Heart left ventricle (tissue), 16 donors: ENCODE measurements around the gene ASB2. TPM values are rescaled to one million over a fixed set of nuclear protein-coding genes. Genes with fewer than 3 reads are reported as not detected.

Source experiments
- ATAC-seq, 4 donors: fragments of 200-7000 bp; cut with Tn5 transposase; one replicate each; pipeline ENCODE4 v1.9.1; 2020 to 2022; ENCODE audit warnings: moderate library complexity in 4 of 4, mild to moderate bottlenecking in 3 of 4, moderate number of reproducible peaks in 1 of 4
- DNase-seq, 5 donors: peaks; one replicate each; pipeline ENCODE4 v3.0.0-alpha.2; 2020
- H3K27ac ChIP-seq, 12 donors: fragments of 200-600 bp; sonication (generic) in 4 of 12; one replicate each; pipeline versions ENCODE4 v1.5.0 to v1.8.0; 2016 to 2022; ENCODE audit warnings: mild to moderate bottlenecking in 2 of 12
- H3K27me3 ChIP-seq, 9 donors: fragments of 200-600 bp; sonication (generic) in 2 of 9; one replicate each; pipeline versions ENCODE4 v1.5.1 to v1.8.0; 2016 to 2022; ENCODE audit warnings: mild to moderate bottlenecking in 3 of 9
- H3K36me3 ChIP-seq, 9 donors: fragments of 200-600 bp; sonication (generic) in 2 of 9; one replicate each; pipeline versions ENCODE4 v1.5.0 to v1.8.0; 2018 to 2022; ENCODE audit warnings: mild to moderate bottlenecking in 2 of 9
- H3K4me1 ChIP-seq, 12 donors: fragments of 200-600 bp; sonication (generic) in 4 of 12; one replicate each; pipeline versions ENCODE4 v1.5.0 to v1.8.0; 2016 to 2022; ENCODE audit warnings: mild to moderate bottlenecking in 3 of 12
- H3K4me3 ChIP-seq, 12 donors: fragments of 200-600 bp; sonication (generic) in 4 of 12; one replicate each; pipeline versions ENCODE4 v1.5.0 to v1.8.0; 2017 to 2022; ENCODE audit warnings: mild to moderate bottlenecking in 9 of 12, moderate library complexity in 4 of 12
- H3K9me3 ChIP-seq, 12 donors: fragments of 200-600 bp; sonication (generic) in 4 of 12; one replicate each; pipeline versions ENCODE4 v1.5.0 to v1.8.0; 2016 to 2022; ENCODE audit warnings: mild to moderate bottlenecking in 1 of 12
- POLR2A ChIP-seq, 2 donors: fragments of 450-650 bp; IDR thresholded peaks; one replicate each; pipeline ENCODE4 v1.6.1; 2017; ENCODE audit warnings: antibody characterized with exemption in 2 of 2, mild to moderate bottlenecking in 2 of 2, moderate library complexity in 2 of 2
- WGBS, 4 donors: extraction: QIAGEN DNeasy Blood & Tissue Kit in 2 of 4; methylation state at CpG; one replicate each; pipeline versions ENCODE4 v1.1.5 to v1.1.7; 2013 to 2018; 5-methylcytosine and 5-hydroxymethylcytosine counted together
- intact Hi-C, 10 donors: fragments of 100-400 bp; cut with DNase I; formaldehyde crosslinking; loops; one replicate each; pipeline versions ENCODE4 v1.11.1 to v1.14.2; 2022
- microRNA-seq, 4 donors: library from miRNA; unstranded; fragments of <30 nt; microRNA quantifications; one replicate each; pipeline versions ENCODE4 to v1.2.0, GENCODE V29; 2017 to 2020
- polyA plus RNA-seq, 2 donors: library from polyadenylated mRNA; stranded (reverse); fragments of 200-250 nt; gene quantifications; one replicate each; pipeline ENCODE4 v1.2.3, GENCODE V29; 2013
- total RNA-seq, 9 donors: library from RNA; depleted of rRNA in 2 of 9; stranded (reverse); fragments of >200 nt in 2 of 9; fragmentation: NEBNext Ultra II Directional in 3 of 9; extraction: Animal tissue kit (Norgen Biotek cat#: 25700) in 3 of 9; gene quantifications; one replicate each; pipeline versions ENCODE4 v1.1.0 to v1.2.4, GENCODE V29; 2016 to 2023
- TF ChIP-seq, protein P1 (sequence below), 12 donors: fragments of 200-600 bp; sonication (generic) in 4 of 12; IDR thresholded peaks; one replicate each; pipeline versions ENCODE4 v1.5.0 to v1.8.0; 2018 to 2022; ENCODE audit warnings: antibody characterized with exemption in 12 of 12, mild to moderate bottlenecking in 5 of 12
- donor health status: ischemic (EF 13 %, LVEDD 7.1; RV severe dilation, severe dysfunction).
- donor health status: healthy with polysubstance abuse.
- donor health status: DM: no; HTN: yes; CAD: no.
- donor health status: DM: no; HTN: no; CAD: no.
- donor health status: ischemic (EF 25% LVEDD 6.9; RV normal size, moderate dysfunction).
- donor health status: ischemic (EF 25% LVEDD 5.7; RV mildly dilated, moderate dysfunction).
- donor health status: healthy.
- donor health status: DM: yes; HTN: yes; CAD: no.
- donor health status: ischemic (EF 35%, LVEDD 5.7; RV mildly dilated, moderate dysfunction).
- donor health status: nonischemic (EF 11% LVEDD 7.7; RV severe dilation, severe dysfunction).
- donor health status: DM: yes; HTN: yes; CAD: no.
- donor health status: PGD.
- donor health status: ischemic (EF 29% LVEDD 5.4; RV normal size, mild dysfunction).
- donor health status: nonischemic (EF 23%, LVEDD 6.1; RV moderate dilation, normal function).

The ASB2 gene
- total and polyA plus RNA-seq, 11 donors, result 22.4 to 411 (median 166) TPM

DNA sequence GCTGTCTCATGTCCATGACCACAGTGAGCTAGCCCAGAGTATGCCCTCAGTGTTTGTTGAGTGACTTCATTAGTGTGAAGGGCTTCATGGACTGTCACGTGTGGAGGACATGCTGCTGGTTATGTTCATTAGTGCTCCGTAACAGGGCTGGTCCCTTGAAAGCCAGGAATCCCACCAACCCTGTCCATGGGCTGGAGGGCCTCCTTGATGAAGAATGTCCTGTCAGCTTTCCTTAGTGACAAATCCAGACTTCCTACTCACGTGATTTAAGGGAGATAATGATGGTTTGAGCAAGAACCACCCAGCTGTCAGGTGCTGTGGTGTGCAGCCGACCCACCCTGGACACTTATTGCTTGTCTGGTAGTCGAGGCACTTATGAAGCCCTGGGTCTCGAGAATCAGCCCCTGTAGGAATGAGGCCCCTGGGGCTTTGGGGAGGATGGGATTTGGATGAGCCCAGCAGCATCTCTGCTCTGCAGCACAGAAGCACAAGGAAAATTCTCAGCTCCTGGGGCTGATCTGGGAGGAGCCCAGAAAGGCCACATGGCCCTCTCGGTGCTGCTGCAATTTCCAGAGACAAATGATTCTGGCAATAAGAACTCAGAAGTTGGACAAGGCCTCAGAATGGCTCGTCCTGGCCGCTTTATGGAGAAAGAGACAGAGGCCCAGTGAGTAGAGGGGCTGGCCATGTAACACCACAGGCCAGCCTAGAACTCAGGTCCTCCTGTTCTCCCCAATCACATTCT lies 86.5 kb downstream of the ASB2 start:
- Histone ChIP-seq H3K4me1 (peaks cover 0 to 11% (median 1%) of the 10 kb centered on the region in 12 donors), H3K27me3 (peaks cover 0 to 15% (median 0%) of the 10 kb centered on the region in 9 donors), H3K36me3 (no peaks in the 10 kb centered on the region), H3K4me3 (no peak overlapping the region), H3K27ac (no peak overlapping the region), H3K9me3 (peaks cover 0 to 7% (median 0%) of the 10 kb centered on the region in 12 donors)
- DNase-seq (no peak), ATAC-seq (no peak)
- WGBS, 4 donors, result 67 to 75% (median 72%) methylated on average over 8 to 9 of the region's 9 CpGs
- TF ChIP-seq POLR2A (IDR thresholded peaks at IDR 0.05), result no peak
- TF ChIP-seq, protein P1, sequence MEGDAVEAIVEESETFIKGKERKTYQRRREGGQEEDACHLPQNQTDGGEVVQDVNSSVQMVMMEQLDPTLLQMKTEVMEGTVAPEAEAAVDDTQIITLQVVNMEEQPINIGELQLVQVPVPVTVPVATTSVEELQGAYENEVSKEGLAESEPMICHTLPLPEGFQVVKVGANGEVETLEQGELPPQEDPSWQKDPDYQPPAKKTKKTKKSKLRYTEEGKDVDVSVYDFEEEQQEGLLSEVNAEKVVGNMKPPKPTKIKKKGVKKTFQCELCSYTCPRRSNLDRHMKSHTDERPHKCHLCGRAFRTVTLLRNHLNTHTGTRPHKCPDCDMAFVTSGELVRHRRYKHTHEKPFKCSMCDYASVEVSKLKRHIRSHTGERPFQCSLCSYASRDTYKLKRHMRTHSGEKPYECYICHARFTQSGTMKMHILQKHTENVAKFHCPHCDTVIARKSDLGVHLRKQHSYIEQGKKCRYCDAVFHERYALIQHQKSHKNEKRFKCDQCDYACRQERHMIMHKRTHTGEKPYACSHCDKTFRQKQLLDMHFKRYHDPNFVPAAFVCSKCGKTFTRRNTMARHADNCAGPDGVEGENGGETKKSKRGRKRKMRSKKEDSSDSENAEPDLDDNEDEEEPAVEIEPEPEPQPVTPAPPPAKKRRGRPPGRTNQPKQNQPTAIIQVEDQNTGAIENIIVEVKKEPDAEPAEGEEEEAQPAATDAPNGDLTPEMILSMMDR (IDR thresholded peaks at IDR 0.05), result no peak
- intact Hi-C loops, result loop anchor here in 7 of 10 donors (5.0 to 10.0 kb wide), 3 partner anchors 95 to 233 kb away; partner anchors contain the start of gene PRIMA1 (in 2 of the 7)

DNA sequence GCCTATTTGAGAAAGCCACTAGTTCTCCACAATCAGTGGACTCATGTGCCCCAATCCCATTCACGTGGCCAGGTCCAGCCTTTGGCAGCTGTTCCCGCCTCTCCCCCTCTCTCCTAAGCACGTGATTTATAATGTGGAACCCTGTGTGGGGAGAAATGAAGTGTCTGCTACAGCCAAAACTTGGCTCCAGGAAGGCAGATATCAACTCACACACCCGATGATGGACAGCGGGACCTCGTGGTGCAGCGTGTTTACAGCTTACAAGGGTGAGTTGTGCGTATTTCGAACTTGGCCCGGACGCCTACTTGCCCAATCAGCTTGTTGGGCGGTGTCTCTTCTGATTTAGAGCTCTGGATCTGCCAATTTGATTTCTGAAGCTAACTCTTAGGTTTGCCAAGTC lies 87.4 kb downstream of the ASB2 start:
- WGBS, 4 donors, result 48 to 83% (median 65%) methylated on average over 10 to 12 of the region's 12 CpGs
- Histone ChIP-seq H3K9me3 (peaks cover 0 to 7% (median 0%) of the 10 kb centered on the region in 12 donors), H3K27me3 (peaks cover 0 to 15% (median 0%) of the 10 kb centered on the region in 9 donors), H3K36me3 (no peaks in the 10 kb centered on the region), H3K4me1 (peaks cover 0 to 11% (median 1%) of the 10 kb centered on the region in 12 donors), H3K4me3 (no peak overlapping the region), H3K27ac (no peak overlapping the region)
- TF ChIP-seq, protein P1 (IDR thresholded peaks at IDR 0.05), result no peak
- no peak for TF ChIP-seq POLR2A (IDR thresholded peaks at IDR 0.05)
- intact Hi-C loops, result no loop called here
- DNase-seq, result no peak
- peak in 3 of 4 donors; percentile 16 to 69 (median 43) for ATAC-seq

DNA sequence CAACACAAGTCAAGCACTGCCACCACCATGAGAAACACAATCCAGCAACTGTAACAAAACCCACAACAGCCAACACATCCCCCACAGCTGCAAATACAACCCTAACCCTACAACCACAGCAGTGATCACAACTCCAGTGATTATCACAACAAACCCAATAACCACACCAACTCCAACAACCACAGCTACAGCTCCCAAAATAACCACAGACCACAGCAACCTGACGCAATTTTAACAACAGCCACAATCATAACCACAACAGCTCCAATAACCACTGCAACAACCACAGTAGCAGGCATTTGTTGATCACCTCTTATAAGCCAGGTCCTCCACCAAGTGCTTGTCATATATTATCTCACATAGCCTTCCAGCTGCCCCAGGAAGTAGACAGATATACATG lies 91.4 kb downstream of the ASB2 start:
- peaks cover 0 to 11% (median 0%) of the 10 kb centered on the region in 9 donors for H3K27me3 ChIP-seq
- intact Hi-C loops, result no loop called here
- no peak for DNase-seq

More for the DNA sequence above, 91.4 kb downstream of the ASB2 start:
- no peaks in the 10 kb centered on the region for H3K36me3 ChIP-seq
- ATAC-seq, result no peak
- H3K4me3 ChIP-seq, result no peak overlapping the region
- TF ChIP-seq, protein P1 (IDR thresholded peaks at IDR 0.05), result no peak
- TF ChIP-seq POLR2A (IDR thresholded peaks at IDR 0.05), result no peak
- WGBS, 4 donors, result 76 to 87% (median 84%) methylated on average over 1 of the region's 1 CpG
- peaks cover 0 to 8% (median 0%) of the 10 kb centered on the region in 12 donors for H3K4me1 ChIP-seq
- H3K27ac ChIP-seq, result no peak overlapping the region
- H3K9me3 ChIP-seq, result peaks cover 0 to 7% (median 0%) of the 10 kb centered on the region in 12 donors

Small RNAs within 50 kb of the gene (microRNA-seq; reads per million reads assigned to microRNA genes)
- 0 to 0.64 (median 0.31) reads per million in 4 donors for gene MIR4506

Other genes starting within 250 kb of the ASB2 start
- 10 to 100 TPM in 3 of 9 donors, 1 to 10 TPM in 6; 1.8 to 12.2 (median 5.0) TPM for gene PRIMA1, start 188.1 kb downstream of the ASB2 start, total RNA-seq
- gene PRIMA1, start 188.1 kb downstream of the ASB2 start, polyA plus RNA-seq, result 10 to 100 TPM in 1 of 2 donors, 1 to 10 TPM in 1; 1.4 to 27.5 TPM
- gene FAM181A, start 49.2 kb downstream of the ASB2 start, total RNA-seq, result not detected
- not detected for gene FAM181A, start 49.2 kb downstream of the ASB2 start, polyA plus RNA-seq
- gene CCDC197, start 20.7 kb upstream of the ASB2 start, total RNA-seq, result 1 to 10 TPM in 3 of 9 donors, under 1 TPM in 3, not detected in 3; 0.26 to 1.4 (median 0.95) TPM
- gene CCDC197, start 20.7 kb upstream of the ASB2 start, polyA plus RNA-seq, result under 1 TPM in 1 of 2 donors, not detected in 1; 0.23 TPM
- gene OTUB2, start 49.8 kb upstream of the ASB2 start, total RNA-seq, result under 1 TPM; 0.09 to 0.60 (median 0.38) TPM
- gene OTUB2, start 49.8 kb upstream of the ASB2 start, polyA plus RNA-seq, result under 1 TPM; 0.19 to 0.50 TPM
- 100 to 1,000 TPM; 161 to 268 (median 209) TPM for gene DDX24, start 104.6 kb upstream of the ASB2 start, total RNA-seq
- 100 to 1,000 TPM; 113 to 123 TPM for gene DDX24, start 104.6 kb upstream of the ASB2 start, polyA plus RNA-seq
- gene IFI27L1, start 104.7 kb upstream of the ASB2 start, total RNA-seq, result 10 to 100 TPM in 7 of 9 donors, 1 to 10 TPM in 2; 8.9 to 30.8 (median 16.0) TPM
- 10 to 100 TPM; 19.4 to 45.0 TPM for gene IFI27L1, start 104.7 kb upstream of the ASB2 start, polyA plus RNA-seq
- 100 to 1,000 TPM; 135 to 458 (median 177) TPM for gene IFI27, start 134.2 kb upstream of the ASB2 start, total RNA-seq
- 100 to 1,000 TPM; 446 to 469 TPM for gene IFI27, start 134.2 kb upstream of the ASB2 start, polyA plus RNA-seq
- gene IFI27L2, start 153.0 kb upstream of the ASB2 start, total RNA-seq, result 100 to 1,000 TPM in 1 of 9 donors, 10 to 100 TPM in 8; 44.8 to 102 (median 61.4) TPM
- 10 to 100 TPM; 68.9 to 71.3 TPM for gene IFI27L2, start 153.0 kb upstream of the ASB2 start, polyA plus RNA-seq
- 1 to 10 TPM in 1 of 9 donors, under 1 TPM in 3, not detected in 5; 0.06 to 1.0 (median 0.66) TPM for gene PPP4R4, start 197.8 kb upstream of the ASB2 start, total RNA-seq
- under 1 TPM in 1 of 2 donors, not detected in 1; 0.40 TPM for gene PPP4R4, start 197.8 kb upstream of the ASB2 start, polyA plus RNA-seq